ENCODE data around the gene DCAF5.
"Not testable (repeated sequence)": the region's sequence is repeated elsewhere in the genome, so short reads cannot be mapped to it uniquely, and the experiment has no call there.

Gene DCAF5, protein sequence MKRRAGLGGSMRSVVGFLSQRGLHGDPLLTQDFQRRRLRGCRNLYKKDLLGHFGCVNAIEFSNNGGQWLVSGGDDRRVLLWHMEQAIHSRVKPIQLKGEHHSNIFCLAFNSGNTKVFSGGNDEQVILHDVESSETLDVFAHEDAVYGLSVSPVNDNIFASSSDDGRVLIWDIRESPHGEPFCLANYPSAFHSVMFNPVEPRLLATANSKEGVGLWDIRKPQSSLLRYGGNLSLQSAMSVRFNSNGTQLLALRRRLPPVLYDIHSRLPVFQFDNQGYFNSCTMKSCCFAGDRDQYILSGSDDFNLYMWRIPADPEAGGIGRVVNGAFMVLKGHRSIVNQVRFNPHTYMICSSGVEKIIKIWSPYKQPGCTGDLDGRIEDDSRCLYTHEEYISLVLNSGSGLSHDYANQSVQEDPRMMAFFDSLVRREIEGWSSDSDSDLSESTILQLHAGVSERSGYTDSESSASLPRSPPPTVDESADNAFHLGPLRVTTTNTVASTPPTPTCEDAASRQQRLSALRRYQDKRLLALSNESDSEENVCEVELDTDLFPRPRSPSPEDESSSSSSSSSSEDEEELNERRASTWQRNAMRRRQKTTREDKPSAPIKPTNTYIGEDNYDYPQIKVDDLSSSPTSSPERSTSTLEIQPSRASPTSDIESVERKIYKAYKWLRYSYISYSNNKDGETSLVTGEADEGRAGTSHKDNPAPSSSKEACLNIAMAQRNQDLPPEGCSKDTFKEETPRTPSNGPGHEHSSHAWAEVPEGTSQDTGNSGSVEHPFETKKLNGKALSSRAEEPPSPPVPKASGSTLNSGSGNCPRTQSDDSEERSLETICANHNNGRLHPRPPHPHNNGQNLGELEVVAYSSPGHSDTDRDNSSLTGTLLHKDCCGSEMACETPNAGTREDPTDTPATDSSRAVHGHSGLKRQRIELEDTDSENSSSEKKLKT

DNA sequence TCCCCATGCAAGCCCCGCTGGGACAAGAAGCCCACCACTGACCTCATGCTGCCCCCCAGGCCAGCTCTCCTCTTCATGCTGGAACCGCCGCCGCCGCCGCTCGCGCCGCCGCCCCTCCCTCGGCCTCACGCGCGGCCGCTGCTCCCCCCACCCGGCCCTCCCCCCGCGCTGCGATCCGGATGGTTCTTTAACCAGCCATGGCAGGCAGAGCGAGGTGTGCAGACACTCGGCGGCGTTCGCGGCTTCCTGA lies at the start of gene DCAF5:
Gene DCAF5 (minus strand): TSS at position 218 of the 250 bp plus-strand sequence. CDS start 141 bp downstream, at position 77.
- DNase-seq (ENCODE audit: low read depth in 2 of 2), result no peak

- DNase-seq (ENCODE audit: low read depth in 2 of 2), result no peak
These were observed 46.9 kb upstream of the DCAF5 start for GRCh38 chr14:69199786-69200185.

- no peak for DNase-seq (ENCODE audit: low read depth in 2 of 2)
These were observed 40.8 kb upstream of the DCAF5 start for GRCh38 chr14:69193721-69194120.

GRCh38 chr14:69191340-69192111 lies 38.6 kb upstream of the DCAF5 start, which contains the start of gene EXD2:
EXD2 (plus strand) TSS chr14:69191498; CDS start chr14:69209471, 17,973 bp downstream.
- DNase-seq (ENCODE audit: low read depth in 2 of 2), result peak; percentile 46 to 49

DNA sequence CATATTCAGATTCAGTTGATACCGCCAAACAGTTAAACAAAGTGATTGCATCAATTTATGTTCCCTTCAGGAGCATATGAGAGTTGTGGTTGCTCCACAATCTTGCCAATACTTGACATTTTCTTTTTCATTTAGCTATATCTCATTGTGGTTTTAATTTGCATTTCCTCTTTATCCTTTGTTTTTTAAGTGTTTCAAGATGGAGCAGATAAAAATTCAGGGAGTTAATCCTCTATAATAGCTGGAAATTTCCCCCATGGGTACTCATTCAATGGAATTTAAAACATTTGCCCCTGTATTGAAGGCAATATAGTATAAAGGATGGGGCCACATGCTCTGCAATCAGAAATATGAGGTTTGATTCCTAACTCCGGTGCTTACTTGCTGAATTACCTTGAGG lies 37.3 kb upstream of the DCAF5 start:
- no peak for DNase-seq (ENCODE audit: low read depth in 2 of 2)

DNA sequence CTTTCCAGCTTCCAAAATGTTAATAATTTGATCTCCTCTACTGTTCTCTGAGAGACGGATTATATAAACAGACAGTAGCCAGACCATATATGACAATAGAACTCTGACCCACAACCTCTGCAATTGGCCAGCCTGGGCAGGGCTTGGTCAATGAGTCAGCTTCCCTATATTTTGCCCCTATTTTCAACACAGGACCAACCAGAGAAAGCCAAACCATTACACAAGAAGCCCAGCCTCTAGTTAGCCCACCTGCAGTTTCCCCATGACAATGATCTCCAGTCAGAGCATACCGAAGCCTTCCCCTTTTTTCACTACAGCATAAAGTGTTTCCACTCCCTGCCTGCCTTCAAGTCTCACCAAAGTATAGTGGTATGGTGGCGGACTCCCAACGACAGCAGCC lies 30.8 kb upstream of the DCAF5 start:
- DNase-seq (ENCODE audit: low read depth in 2 of 2), result no peak

DNA sequence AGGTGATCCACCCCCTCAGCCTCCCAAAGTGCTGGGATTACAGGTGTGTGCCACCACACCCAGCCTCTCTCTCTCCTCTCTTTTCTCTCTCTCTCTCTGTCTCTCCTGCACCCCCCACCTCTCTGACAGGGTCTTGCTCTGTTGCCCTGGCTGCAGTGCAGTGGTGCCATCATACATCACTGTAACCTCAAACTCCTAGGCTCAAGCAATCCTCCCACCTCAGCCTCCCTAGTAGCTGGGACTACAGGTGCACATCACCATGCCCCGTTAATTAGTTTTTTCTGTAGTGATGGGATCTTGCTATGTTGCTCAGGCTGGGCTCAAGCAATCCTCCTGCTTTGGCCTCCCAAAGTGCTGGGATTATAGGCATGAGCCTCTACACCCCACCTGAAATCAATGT lies 29.7 kb upstream of the DCAF5 start:
- DNase-seq (ENCODE audit: low read depth in 2 of 2), result not testable (repeated sequence)

GRCh38 chr14:69181491-69181890 lies 28.6 kb upstream of the DCAF5 start:
- DNase-seq (ENCODE audit: low read depth in 2 of 2), result no peak

GRCh38 chr14:69175130-69175529 lies 22.2 kb upstream of the DCAF5 start:
- DNase-seq (ENCODE audit: low read depth in 2 of 2), result no peak

- DNase-seq (ENCODE audit: low read depth in 2 of 2), result no peak
These were observed 18.6 kb upstream of the DCAF5 start for GRCh38 chr14:69171569-69171968.

GRCh38 chr14:69170839-69171238 lies 17.9 kb upstream of the DCAF5 start:
- no peak for DNase-seq (ENCODE audit: low read depth in 2 of 2)

DNA sequence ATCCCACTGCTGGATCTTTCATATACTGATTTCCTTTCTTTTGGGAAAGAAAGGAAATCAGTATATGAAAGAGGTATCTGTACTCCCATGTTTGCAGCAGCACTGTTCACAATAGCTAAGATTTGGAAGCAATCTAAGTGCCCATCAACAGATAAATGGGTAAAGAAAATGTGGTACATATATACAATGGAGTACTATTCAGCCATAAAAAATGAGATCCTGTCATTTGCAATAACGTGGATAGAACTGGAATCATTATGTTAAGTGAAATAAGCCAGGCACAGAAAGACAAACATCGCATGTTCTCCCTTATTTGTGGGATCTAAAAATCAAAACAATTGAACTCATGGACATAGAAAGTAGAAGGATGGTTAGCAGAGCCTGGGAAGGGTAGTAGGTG lies 12.9 kb upstream of the DCAF5 start:
- not testable (repeated sequence) for DNase-seq (ENCODE audit: low read depth in 2 of 2)

DNA sequence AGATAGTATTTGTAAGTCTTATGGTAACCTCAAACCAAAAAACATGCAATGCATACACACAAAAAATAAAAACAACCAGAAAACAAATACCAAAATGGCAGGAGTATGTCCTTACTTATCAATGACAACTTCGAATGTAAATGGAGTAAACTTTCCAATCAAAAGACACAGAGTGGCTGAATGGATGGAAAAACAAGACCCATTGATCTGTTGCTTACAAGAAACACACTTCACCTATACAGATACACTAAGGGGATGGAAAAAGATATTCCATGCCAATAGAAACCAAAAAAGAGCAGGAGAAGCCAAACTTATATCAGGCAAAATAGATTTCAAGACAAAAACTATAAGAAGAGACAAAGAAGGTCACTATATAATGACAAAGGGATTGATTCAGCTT lies 8.7 kb upstream of the DCAF5 start:
- DNase-seq (ENCODE audit: low read depth in 2 of 2), result no peak

DNA sequence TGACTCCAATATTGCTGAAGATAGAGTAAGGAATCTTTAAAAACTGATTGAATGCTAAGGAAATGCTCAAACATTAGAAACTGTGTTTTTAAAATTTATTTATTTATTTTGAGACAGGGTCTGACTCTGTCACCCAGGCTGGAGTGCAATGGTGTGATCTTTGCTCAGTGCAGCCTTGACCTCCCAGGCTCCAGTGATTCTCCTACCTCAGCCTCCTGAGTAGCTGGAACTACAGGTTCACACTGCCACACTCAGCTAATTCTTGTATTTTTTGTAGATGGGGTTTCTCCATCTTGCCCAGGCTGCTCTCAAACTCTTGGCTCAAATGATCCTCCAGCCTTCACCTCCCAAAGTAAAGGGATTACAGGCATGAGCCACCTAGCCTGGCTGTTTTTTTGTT lies 3.3 kb upstream of the DCAF5 start:
- DNase-seq (ENCODE audit: low read depth in 2 of 2), result no peak

DNA sequence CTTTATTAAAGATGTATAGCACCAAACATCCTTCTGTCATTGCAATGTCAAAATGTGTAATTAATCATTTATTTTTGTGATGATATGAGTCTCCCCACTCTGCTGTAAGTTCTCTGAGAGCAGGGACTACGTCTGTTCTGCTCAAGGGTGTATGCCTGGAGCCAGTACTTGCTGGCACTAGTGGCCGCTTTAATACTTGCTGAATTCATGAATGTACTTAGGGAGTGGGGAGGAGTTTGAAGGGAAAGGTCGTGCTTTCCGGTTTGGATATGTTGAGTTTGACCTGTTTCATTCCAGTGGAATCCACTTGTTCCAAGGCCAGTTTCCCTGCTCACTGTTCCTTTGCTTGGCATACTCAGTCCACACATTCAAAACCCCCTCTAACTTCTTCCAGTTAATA lies 1.9 kb upstream of the DCAF5 start:
- no peak for DNase-seq (ENCODE audit: low read depth in 2 of 2)

GRCh38 chr14:69153873-69154270 lies 953 bp upstream of the DCAF5 start:
- DNase-seq (ENCODE audit: low read depth in 2 of 2), result no peak

- peak; percentile 80 for DNase-seq (ENCODE audit: low read depth in 2 of 2)
These were observed 393 bp upstream of the DCAF5 start for GRCh38 chr14:69153152-69153872.

- no peak for DNase-seq (ENCODE audit: low read depth in 2 of 2)
These were observed 578 bp downstream of the DCAF5 start for GRCh38 chr14:69152181-69152901.

DNA sequence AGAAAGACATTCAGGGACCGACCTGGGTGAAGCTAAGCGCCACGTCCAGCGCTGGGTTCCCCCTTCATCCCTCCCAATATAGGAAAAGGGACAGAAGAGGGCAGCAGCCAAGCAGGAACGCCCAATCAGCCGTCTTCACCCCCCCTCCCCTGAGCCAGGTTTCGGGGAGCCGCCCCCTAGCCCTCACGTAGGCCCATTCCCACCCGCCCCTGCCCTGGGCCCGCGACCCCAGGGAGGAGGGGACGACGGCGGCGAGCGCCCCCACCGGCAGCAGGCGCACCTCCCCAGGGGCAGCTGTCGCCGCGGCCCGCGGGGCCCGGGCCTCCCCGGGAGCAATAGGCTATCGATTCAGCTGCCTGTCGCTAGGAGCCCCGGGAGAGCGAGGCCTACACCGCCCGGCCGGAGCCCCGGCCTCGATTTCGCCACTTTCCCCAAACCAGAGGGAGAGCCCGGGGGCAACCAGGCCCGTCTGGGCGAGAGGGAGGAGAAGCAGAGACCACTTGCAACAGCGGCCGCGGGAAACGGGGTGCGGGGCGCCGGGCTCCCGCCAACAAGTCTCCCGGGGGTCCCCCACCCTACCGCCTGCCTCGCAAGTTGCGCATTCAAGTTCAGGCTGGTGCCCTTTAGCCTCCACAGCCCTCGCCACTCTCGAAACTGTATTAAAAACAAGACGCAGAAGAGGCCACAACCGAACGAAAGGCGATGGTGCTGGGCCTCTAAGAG lies 1.3 kb downstream of the DCAF5 start:
- DNase-seq (ENCODE audit: low read depth in 2 of 2), result peak in 1 of 2 experiments; percentile 17

Data from fibroblast of skin of left biceps (primary cell).